A549 treated with Hydrocortisone at 1 μM for 4 hours (cell line): Measurements from ENCODE around the gene PRSS56. TPM values are rescaled to one million over a fixed set of nuclear protein-coding genes. Genes with fewer than 3 reads are reported as not detected.

Experiments used
- total RNA-seq: library from RNA; stranded (reverse); fragments of 200-300 nt; extraction: Qiagen RNA extraction; gene quantifications from 5 replicates; pipeline ENCODE4 v1.2.3, GENCODE V29; 2022

The PRSS56 gene
- total RNA-seq = 0.06 to 0.18 TPM (median 0.15 TPM) in 5 replicates

DNA sequence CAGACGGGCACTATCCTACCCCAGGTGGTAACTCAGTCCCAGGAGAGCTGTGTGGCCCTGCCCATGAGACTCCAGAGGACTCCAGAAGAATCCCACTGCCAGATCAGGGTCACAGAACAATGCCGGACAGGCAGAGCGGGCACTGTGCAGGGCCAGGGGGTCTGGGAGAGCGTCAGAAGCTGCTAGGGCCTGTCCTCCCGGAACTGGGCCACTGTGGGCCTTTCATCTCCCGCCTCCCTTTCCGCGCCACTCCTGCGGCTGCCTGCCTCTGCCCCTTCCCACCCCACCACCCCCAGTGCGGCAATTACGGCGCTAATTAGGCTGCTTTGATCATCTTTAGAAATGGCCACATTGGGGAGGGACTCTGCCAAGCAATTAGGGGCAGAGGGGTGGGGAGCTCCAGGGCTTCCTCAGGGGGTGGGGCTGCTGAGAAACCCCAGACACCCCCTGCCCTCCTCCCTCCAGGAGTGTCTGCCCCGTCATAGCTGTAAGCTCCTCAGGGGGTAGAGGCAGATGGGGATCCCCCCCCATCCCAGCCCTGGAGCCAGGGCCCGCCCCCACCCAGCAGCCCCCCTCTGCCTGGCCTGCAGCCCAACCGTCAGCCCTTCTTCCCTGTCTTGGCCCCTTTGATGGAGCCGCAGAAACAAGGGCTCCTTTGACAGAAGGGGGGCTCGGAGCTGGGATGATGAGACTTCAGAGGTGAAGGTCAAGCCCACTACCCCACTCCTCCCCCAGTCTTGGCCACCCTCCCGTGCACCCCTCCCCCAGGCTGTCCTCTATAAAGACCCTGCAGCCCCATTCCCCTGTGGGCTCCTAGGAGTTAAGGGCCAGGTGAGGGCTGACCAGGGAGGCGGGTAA is at the start of gene PRSS56:
Gene PRSS56 (plus strand): TSS at position 808 of the 858 bp plus-strand sequence. CDS start 211 bp downstream, outside the sequence.

GRCh38 chr2:232487385-232488096 is 32.6 kb upstream of the PRSS56 start, which contains the start of gene ECEL1:
Gene ECEL1, minus strand, starts transcription at chr2:232487834. Its CDS starts 1,181 bp downstream, at chr2:232486653.

DNA sequence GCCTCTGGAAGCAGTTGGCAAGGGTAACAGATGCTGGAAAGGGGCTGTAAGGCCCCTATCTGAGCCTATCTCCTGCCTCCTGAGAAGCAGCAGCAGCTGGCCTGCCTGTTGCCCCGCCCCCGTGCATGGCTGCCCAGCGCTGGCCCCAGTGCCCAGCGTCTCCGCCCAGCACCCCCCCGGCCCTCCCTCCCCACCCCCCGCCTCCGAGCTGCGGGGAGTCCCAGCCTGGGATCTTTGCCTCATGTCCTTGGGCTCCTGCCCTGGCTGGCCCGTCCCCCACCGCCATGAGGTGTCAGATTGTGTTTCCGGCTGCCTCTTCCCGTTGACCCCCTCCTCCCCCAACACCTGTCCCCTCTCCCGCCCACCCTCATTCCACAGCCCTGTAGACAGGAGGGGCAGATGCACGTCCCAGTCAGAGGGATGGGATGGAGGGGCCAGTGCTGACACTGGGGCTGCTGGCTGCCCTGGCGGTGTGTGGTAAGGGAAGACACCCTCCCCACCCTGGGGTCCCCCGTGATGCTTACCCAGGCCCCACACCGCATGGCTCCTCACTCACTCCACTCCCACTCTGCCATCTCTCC is 5.7 kb downstream of the PRSS56 start, which contains the start of gene CHRND:
Gene CHRND (plus strand): TSS at position 370 of the 581 bp plus-strand sequence. CDS start 56 bp downstream, at position 426.

GRCh38 chr2:232539298-232540231 is 19.4 kb downstream of the PRSS56 start, which contains the start of gene CHRNG:
Gene CHRNG, plus strand, starts transcription at chr2:232539692. Its CDS starts 56 bp downstream, at chr2:232539748.

DNA sequence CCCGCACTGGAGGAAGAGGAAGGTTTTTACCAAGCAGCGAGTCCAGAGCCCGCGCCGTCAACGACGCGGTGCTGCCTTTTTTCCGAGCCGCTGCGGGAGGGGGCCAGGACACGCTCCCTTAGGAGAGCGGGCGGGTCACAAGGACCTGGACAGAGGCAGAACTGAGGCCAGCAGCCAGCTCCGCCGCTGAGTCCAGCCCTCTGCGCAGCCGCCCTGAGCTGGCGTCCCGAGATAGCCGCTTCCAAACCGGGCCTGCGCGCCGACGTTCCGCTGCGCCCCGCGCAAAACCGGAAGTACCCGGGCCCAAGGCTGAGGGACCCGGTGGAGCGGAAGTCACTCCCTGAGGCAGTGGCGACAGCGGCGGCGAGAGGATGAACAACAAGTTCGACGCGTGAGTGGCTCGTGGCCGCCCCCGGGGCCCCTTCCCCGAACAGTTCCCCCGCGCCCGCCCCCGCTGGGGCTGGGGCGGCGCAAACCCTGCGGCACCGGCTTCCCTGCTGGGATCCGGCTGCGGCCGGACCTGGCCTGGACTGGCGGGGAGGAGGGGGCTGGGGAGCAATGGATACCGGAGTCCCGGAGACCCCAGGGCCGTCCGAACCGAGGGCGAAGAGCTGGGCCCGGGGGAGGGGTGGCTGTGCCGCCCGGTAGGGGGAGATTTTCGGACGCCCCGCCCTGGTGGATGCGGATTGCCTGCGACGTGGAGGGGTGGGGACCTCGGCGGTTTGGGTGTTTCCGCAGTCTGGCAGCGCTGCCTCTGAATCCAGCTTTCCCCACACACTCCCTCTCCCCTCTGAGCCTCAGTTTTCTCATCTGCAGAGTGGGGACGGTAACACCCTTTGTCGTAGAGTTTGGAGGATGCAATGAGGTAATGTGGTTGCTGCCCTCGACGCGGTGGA is 30.4 kb downstream of the PRSS56 start, which contains the start of the genes EIF4E2 and TIGD1:
Gene EIF4E2 (plus strand): TSS at position 336 of the 896 bp plus-strand sequence. CDS start 36 bp downstream, at position 372.
Gene TIGD1 (minus strand): TSS at position 204 of the 896 bp plus-strand sequence. CDS start 675 bp downstream, outside the sequence.

Other genes with a start within 250 kb of the PRSS56 start
- gene ALPP, start 141.6 kb upstream of the PRSS56 start, total RNA-seq = 9.3 to 13.2 TPM (median 12.1 TPM) in 5 replicates
- 0.31 to 0.38 TPM (median 0.36 TPM) in 5 replicates for gene ALPG, start 113.5 kb upstream of the PRSS56 start, total RNA-seq
- 0.05 TPM in 2 of 5 replicates, not detected in the others for gene ALPI, start 64.2 kb upstream of the PRSS56 start, total RNA-seq
- gene ECEL1, start 32.6 kb upstream of the PRSS56 start, total RNA-seq = 0.09 to 0.37 TPM (median 0.15 TPM) in 5 replicates
- not detected in 5 replicates for gene CHRND, start 5.8 kb downstream of the PRSS56 start, total RNA-seq
- not detected in 5 replicates for gene CHRNG, start 19.3 kb downstream of the PRSS56 start, total RNA-seq
- gene TIGD1, start 30.2 kb downstream of the PRSS56 start, total RNA-seq = 3.4 to 5.6 TPM (median 4.6 TPM) in 5 replicates
- gene EIF4E2, start 30.3 kb downstream of the PRSS56 start, total RNA-seq = 82.3 to 175 TPM (median 87.7 TPM) in 5 replicates
- gene EFHD1, start 113.2 kb downstream of the PRSS56 start, total RNA-seq = 3.3 to 5.0 TPM (median 4.3 TPM) in 5 replicates
- gene GIGYF2, start 176.9 kb downstream of the PRSS56 start, total RNA-seq = 24.9 to 36.9 TPM (median 26.2 TPM) in 5 replicates